KOPT-K1 (cell line): ENCODE results near the gene ENPP6.

Source experiments
- H3K27ac ChIP-seq: fragments of 200-600 bp; sonication (generic); 2 replicates; pipeline ENCODE4 v1.5.1; 2016; ENCODE audit warnings: antibody characterized with exemption, mild to moderate bottlenecking, low read depth, low read length; ENCODE audit not compliant: poor library complexity, severe bottlenecking
- H3K36me3 ChIP-seq: fragments of 200-600 bp; sonication (generic); 2 replicates; pipeline ENCODE4 v1.5.1; 2017; ENCODE audit warnings: antibody characterized with exemption, mild to moderate bottlenecking, low read length, moderate library complexity; ENCODE audit not compliant: insufficient read depth
- H3K9me3 ChIP-seq: fragments of 200-600 bp; sonication (generic); 2 replicates; pipeline ENCODE4 v1.5.1; 2017; ENCODE audit warnings: antibody characterized with exemption, low read length, mild to moderate bottlenecking; ENCODE audit not compliant: insufficient read depth, poor library complexity, severe bottlenecking

The ENPP6 gene

GRCh38 chr4:184217634-184218033 is at the start of gene ENPP6:
TSS of gene ENPP6 (minus strand) at chr4:184217873. CDS start at chr4:184217819, 54 bp downstream.
- H3K36me3 ChIP-seq, result no peaks in the 10 kb centered on the region
- no peak within 1 kb of the TSS for H3K27ac ChIP-seq
- no peaks in the 10 kb centered on the region for H3K9me3 ChIP-seq

- no peaks in the 10 kb centered on the region for H3K36me3 ChIP-seq
- H3K27ac ChIP-seq, result peak overlapping the region; percentile 87
- no peaks in the 10 kb centered on the region for H3K9me3 ChIP-seq
Observed at GRCh38 chr4:184267206-184267608, 49.5 kb upstream of the ENPP6 start.

GRCh38 chr4:184265546-184266351 is 48.1 kb upstream of the ENPP6 start:
- Histone ChIP-seq H3K27ac (no peak overlapping the region), H3K36me3 (no peaks in the 10 kb centered on the region), H3K9me3 (no peaks in the 10 kb centered on the region)

GRCh38 chr4:184263910-184264732 is 46.4 kb upstream of the ENPP6 start:
- Histone ChIP-seq H3K9me3 (no peaks in the 10 kb centered on the region), H3K27ac (no peak overlapping the region), H3K36me3 (no peaks in the 10 kb centered on the region)

GRCh38 chr4:184263461-184263860 is 45.8 kb upstream of the ENPP6 start:
- Histone ChIP-seq H3K36me3 (no peaks in the 10 kb centered on the region), H3K27ac (no peak overlapping the region), H3K9me3 (no peaks in the 10 kb centered on the region)

- Histone ChIP-seq H3K9me3 (no peaks in the 10 kb centered on the region), H3K27ac (no peak overlapping the region)
Observed at GRCh38 chr4:184262901-184263300, 45.2 kb upstream of the ENPP6 start.

GRCh38 chr4:184261246-184261645 is 43.6 kb upstream of the ENPP6 start:
- Histone ChIP-seq H3K9me3 (no peaks in the 10 kb centered on the region), H3K27ac (no peak overlapping the region), H3K36me3 (no peaks in the 10 kb centered on the region)

More at GRCh38 chr4:184262901-184263300, 45.2 kb upstream of the ENPP6 start:
- no peaks in the 10 kb centered on the region for H3K36me3 ChIP-seq

- Histone ChIP-seq H3K36me3 (no peaks in the 10 kb centered on the region), H3K27ac (no peak overlapping the region), H3K9me3 (no peaks in the 10 kb centered on the region)
Observed at GRCh38 chr4:184259866-184260265, 42.2 kb upstream of the ENPP6 start.

GRCh38 chr4:184259081-184259480 is 41.4 kb upstream of the ENPP6 start:
- Histone ChIP-seq H3K36me3 (no peaks in the 10 kb centered on the region), H3K9me3 (no peaks in the 10 kb centered on the region), H3K27ac (no peak overlapping the region)

- no peaks in the 10 kb centered on the region for H3K36me3 ChIP-seq
- H3K9me3 ChIP-seq, result no peaks in the 10 kb centered on the region
- H3K27ac ChIP-seq, result no peak overlapping the region
Observed at GRCh38 chr4:184255871-184256642, 38.4 kb upstream of the ENPP6 start.

- no peaks in the 10 kb centered on the region for H3K9me3 ChIP-seq
- no peak overlapping the region for H3K27ac ChIP-seq
- H3K36me3 ChIP-seq, result no peaks in the 10 kb centered on the region
Observed at GRCh38 chr4:184255361-184255760, 37.7 kb upstream of the ENPP6 start.

GRCh38 chr4:184253072-184253420 is 35.4 kb upstream of the ENPP6 start:
- no peaks in the 10 kb centered on the region for H3K36me3 ChIP-seq
- H3K9me3 ChIP-seq, result no peaks in the 10 kb centered on the region
- no peak overlapping the region for H3K27ac ChIP-seq

GRCh38 chr4:184252136-184253071 is 34.7 kb upstream of the ENPP6 start:
- no peaks in the 10 kb centered on the region for H3K9me3 ChIP-seq
- H3K36me3 ChIP-seq, result no peaks in the 10 kb centered on the region
- no peak overlapping the region for H3K27ac ChIP-seq

- H3K9me3 ChIP-seq, result no peaks in the 10 kb centered on the region
- H3K27ac ChIP-seq, result no peak overlapping the region
- H3K36me3 ChIP-seq, result no peaks in the 10 kb centered on the region
Observed at GRCh38 chr4:184251670-184251980, 34.0 kb upstream of the ENPP6 start.
